HepG2 (cell line): Measurements from ENCODE around the gene RBP5. TPM values are rescaled to one million over a fixed set of nuclear protein-coding genes. Genes with fewer than 3 reads are reported as not detected.

ENCODE experiments used
- ARNT2 ChIP-seq: sonication (generic); formaldehyde crosslinking; IDR thresholded peaks from 2 replicates; pipeline ENCODE4 v1.8.0; 2022; ENCODE audit warnings: mild to moderate bottlenecking, low read depth, missing genetic modification reagents, moderate library complexity
- DPF2 ChIP-seq: sonication (generic); formaldehyde crosslinking; IDR thresholded peaks from 2 replicates; pipeline ENCODE4 v1.4.0; 2020; ENCODE audit warnings: mild to moderate bottlenecking, low read depth, missing genetic modification reagents, borderline replicate concordance
- GATA4 ChIP-seq: sonication (generic); IDR thresholded peaks from 2 replicates; pipeline ENCODE4 v1.6.1; 2016; ENCODE audit warnings: antibody characterized with exemption, low read depth, borderline replicate concordance
- KMT2B ChIP-seq: IDR thresholded peaks from 2 replicates; pipeline ENCODE4 v1.6.1; 2016; ENCODE audit warnings: missing genetic modification reagents, missing compliant biosample characterization
- LCORL ChIP-seq, 2 experiments: fragments of 450-650 bp in 1 of 2; sonication (generic) in 1 of 2; formaldehyde crosslinking in 1 of 2; IDR thresholded peaks; 2 replicates each; pipeline versions ENCODE4 v1.5.0 to v1.6.1; 2017 to 2020; ENCODE audit warnings: antibody characterized with exemption in 1 of 2, missing genetic modification reagents in 1 of 2
- MAF1 ChIP-seq: sonication (generic); formaldehyde crosslinking; IDR thresholded peaks from 2 replicates; pipeline ENCODE4 v1.5.0; 2020; ENCODE audit warnings: missing genetic modification reagents, borderline replicate concordance
- RBFOX2 ChIP-seq: fragments of 200-400 bp; formaldehyde crosslinking; IDR thresholded peaks from 2 replicates; pipeline ENCODE4 v1.6.1; 2017; ENCODE audit warnings: low read depth, mild to moderate bottlenecking, low read length
- ZNF709 ChIP-seq: sonication (generic); formaldehyde crosslinking; IDR thresholded peaks from 2 replicates; pipeline ENCODE4 v1.5.0; 2020; ENCODE audit warnings: mild to moderate bottlenecking, missing genetic modification reagents
- ZNF746 ChIP-seq: sonication (generic); formaldehyde crosslinking; IDR thresholded peaks from 2 replicates; pipeline ENCODE4 v1.8.0; 2022; ENCODE audit warnings: mild to moderate bottlenecking, missing genetic modification reagents
- ZSCAN30 ChIP-seq: sonication (generic); formaldehyde crosslinking; IDR thresholded peaks from 2 replicates; pipeline ENCODE4 v1.5.0; 2020; ENCODE audit warnings: mild to moderate bottlenecking, missing genetic modification reagents
- polyA plus RNA-seq, 8 experiments: library from polyadenylated mRNA; depleted of rRNA in 3 of 8; stranded (reverse) in 7 of 8; unstranded in 1 of 8; fragments of >200 nt; fragmentation: Illumina TruSeq in 4 of 8; extraction: Trizol in 4 of 8; gene quantifications; 2 replicates each; pipeline versions ENCODE4 v1.2.1 to v1.2.3, GENCODE V29; 2011 to 2016; ENCODE audit warnings: low read depth in 4 of 8, missing spikeins in 1 of 8, mixed read lengths in 1 of 8; ENCODE audit not compliant: insufficient read depth in 1 of 8
- total RNA-seq, 5 experiments: library from RNA; depleted of rRNA; stranded (reverse); fragments of >200 nt; fragmentation: Illumina TruSeq; extraction: Trizol; gene quantifications; 2 replicates each; pipeline ENCODE4 v1.2.3, GENCODE V29; 2016; ENCODE audit warnings: low read depth in 1 of 5
- TF ChIP-seq, protein P1 (sequence below): sonication (generic); formaldehyde crosslinking; IDR thresholded peaks from 2 replicates; pipeline ENCODE4 v1.4.0; 2020; ENCODE audit warnings: missing genetic modification reagents, borderline replicate concordance
- TF ChIP-seq, protein P2 (sequence below): sonication (generic); formaldehyde crosslinking; IDR thresholded peaks from 2 replicates; pipeline ENCODE4 v1.9.0; 2022; ENCODE audit warnings: missing genetic modification reagents, mild to moderate bottlenecking, borderline replicate concordance
- TF ChIP-seq, protein P3 (sequence below): sonication (generic); formaldehyde crosslinking; IDR thresholded peaks from 2 replicates; pipeline ENCODE4 v1.5.0; 2020; ENCODE audit warnings: missing genetic modification reagents
- TF ChIP-seq, protein P4 (sequence below): sonication (generic); formaldehyde crosslinking; IDR thresholded peaks from one replicate; pipeline ENCODE4 v1.5.1; 2020; ENCODE audit warnings: mild to moderate bottlenecking, missing genetic modification reagents; ENCODE audit errors: not compliant biosample characterization

RBP5 gene
- total and polyA plus RNA-seq, 2 of the 13 experiments (the other 11 are each of a cell fraction or from before 2014, with no cell fraction given) = 13.8 to 19.8 TPM

DNA sequence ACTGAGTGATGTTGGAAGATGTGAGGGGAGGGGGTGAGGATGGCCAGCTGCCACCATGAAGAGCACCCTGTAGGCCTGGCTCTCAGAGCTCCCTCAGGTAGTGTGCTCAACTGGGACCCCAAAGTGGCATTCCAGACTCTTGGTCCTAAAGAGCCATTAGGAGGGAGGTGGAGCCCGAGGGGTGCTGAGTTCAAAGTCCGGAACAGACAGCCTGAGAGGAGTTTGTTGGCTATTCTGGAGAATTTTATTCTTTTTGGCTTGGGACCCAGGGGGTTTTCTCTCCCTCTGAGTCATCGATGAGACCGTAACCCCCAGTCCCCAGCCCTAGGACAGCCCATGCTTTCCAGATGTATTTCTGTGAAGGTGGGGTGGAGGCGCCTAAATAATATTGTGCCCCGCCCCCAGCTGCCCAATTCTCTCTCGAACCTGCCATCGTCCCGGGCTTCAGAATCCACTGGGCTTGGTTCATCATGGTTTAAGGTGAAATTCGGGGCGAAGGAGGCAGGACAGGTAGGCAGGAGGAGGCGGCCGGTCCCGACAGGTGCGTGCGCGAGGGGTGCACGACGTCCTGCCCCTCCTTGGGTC, 690 bp upstream of the RBP5 start (continued):
- TF ChIP-seq, protein P1, sequence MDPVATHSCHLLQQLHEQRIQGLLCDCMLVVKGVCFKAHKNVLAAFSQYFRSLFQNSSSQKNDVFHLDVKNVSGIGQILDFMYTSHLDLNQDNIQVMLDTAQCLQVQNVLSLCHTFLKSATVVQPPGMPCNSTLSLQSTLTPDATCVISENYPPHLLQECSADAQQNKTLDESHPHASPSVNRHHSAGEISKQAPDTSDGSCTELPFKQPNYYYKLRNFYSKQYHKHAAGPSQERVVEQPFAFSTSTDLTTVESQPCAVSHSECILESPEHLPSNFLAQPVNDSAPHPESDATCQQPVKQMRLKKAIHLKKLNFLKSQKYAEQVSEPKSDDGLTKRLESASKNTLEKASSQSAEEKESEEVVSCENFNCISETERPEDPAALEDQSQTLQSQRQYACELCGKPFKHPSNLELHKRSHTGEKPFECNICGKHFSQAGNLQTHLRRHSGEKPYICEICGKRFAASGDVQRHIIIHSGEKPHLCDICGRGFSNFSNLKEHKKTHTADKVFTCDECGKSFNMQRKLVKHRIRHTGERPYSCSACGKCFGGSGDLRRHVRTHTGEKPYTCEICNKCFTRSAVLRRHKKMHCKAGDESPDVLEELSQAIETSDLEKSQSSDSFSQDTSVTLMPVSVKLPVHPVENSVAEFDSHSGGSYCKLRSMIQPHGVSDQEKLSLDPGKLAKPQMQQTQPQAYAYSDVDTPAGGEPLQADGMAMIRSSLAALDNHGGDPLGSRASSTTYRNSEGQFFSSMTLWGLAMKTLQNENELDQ (CRISPR knock-in tag) = no peak
- TF ChIP-seq MAF1 (CRISPR knock-in tag) = no peak
- TF ChIP-seq, protein P2, sequence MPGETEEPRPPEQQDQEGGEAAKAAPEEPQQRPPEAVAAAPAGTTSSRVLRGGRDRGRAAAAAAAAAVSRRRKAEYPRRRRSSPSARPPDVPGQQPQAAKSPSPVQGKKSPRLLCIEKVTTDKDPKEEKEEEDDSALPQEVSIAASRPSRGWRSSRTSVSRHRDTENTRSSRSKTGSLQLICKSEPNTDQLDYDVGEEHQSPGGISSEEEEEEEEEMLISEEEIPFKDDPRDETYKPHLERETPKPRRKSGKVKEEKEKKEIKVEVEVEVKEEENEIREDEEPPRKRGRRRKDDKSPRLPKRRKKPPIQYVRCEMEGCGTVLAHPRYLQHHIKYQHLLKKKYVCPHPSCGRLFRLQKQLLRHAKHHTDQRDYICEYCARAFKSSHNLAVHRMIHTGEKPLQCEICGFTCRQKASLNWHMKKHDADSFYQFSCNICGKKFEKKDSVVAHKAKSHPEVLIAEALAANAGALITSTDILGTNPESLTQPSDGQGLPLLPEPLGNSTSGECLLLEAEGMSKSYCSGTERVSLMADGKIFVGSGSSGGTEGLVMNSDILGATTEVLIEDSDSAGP (CRISPR knock-in tag) = peak; percentile 59; the same call in 1 of the 2 replicates
- TF ChIP-seq ARNT2 (CRISPR knock-in tag) = no peak
- TF ChIP-seq DPF2 (CRISPR knock-in tag) = no peak
- no peak for TF ChIP-seq GATA4
- TF ChIP-seq KMT2B (CRISPR knock-in tag) = no peak
- TF ChIP-seq, protein P3, sequence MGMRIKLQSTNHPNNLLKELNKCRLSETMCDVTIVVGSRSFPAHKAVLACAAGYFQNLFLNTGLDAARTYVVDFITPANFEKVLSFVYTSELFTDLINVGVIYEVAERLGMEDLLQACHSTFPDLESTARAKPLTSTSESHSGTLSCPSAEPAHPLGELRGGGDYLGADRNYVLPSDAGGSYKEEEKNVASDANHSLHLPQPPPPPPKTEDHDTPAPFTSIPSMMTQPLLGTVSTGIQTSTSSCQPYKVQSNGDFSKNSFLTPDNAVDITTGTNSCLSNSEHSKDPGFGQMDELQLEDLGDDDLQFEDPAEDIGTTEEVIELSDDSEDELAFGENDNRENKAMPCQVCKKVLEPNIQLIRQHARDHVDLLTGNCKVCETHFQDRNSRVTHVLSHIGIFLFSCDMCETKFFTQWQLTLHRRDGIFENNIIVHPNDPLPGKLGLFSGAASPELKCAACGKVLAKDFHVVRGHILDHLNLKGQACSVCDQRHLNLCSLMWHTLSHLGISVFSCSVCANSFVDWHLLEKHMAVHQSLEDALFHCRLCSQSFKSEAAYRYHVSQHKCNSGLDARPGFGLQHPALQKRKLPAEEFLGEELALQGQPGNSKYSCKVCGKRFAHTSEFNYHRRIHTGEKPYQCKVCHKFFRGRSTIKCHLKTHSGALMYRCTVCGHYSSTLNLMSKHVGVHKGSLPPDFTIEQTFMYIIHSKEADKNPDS (CRISPR knock-in tag) = no peak
- TF ChIP-seq, protein P4, sequence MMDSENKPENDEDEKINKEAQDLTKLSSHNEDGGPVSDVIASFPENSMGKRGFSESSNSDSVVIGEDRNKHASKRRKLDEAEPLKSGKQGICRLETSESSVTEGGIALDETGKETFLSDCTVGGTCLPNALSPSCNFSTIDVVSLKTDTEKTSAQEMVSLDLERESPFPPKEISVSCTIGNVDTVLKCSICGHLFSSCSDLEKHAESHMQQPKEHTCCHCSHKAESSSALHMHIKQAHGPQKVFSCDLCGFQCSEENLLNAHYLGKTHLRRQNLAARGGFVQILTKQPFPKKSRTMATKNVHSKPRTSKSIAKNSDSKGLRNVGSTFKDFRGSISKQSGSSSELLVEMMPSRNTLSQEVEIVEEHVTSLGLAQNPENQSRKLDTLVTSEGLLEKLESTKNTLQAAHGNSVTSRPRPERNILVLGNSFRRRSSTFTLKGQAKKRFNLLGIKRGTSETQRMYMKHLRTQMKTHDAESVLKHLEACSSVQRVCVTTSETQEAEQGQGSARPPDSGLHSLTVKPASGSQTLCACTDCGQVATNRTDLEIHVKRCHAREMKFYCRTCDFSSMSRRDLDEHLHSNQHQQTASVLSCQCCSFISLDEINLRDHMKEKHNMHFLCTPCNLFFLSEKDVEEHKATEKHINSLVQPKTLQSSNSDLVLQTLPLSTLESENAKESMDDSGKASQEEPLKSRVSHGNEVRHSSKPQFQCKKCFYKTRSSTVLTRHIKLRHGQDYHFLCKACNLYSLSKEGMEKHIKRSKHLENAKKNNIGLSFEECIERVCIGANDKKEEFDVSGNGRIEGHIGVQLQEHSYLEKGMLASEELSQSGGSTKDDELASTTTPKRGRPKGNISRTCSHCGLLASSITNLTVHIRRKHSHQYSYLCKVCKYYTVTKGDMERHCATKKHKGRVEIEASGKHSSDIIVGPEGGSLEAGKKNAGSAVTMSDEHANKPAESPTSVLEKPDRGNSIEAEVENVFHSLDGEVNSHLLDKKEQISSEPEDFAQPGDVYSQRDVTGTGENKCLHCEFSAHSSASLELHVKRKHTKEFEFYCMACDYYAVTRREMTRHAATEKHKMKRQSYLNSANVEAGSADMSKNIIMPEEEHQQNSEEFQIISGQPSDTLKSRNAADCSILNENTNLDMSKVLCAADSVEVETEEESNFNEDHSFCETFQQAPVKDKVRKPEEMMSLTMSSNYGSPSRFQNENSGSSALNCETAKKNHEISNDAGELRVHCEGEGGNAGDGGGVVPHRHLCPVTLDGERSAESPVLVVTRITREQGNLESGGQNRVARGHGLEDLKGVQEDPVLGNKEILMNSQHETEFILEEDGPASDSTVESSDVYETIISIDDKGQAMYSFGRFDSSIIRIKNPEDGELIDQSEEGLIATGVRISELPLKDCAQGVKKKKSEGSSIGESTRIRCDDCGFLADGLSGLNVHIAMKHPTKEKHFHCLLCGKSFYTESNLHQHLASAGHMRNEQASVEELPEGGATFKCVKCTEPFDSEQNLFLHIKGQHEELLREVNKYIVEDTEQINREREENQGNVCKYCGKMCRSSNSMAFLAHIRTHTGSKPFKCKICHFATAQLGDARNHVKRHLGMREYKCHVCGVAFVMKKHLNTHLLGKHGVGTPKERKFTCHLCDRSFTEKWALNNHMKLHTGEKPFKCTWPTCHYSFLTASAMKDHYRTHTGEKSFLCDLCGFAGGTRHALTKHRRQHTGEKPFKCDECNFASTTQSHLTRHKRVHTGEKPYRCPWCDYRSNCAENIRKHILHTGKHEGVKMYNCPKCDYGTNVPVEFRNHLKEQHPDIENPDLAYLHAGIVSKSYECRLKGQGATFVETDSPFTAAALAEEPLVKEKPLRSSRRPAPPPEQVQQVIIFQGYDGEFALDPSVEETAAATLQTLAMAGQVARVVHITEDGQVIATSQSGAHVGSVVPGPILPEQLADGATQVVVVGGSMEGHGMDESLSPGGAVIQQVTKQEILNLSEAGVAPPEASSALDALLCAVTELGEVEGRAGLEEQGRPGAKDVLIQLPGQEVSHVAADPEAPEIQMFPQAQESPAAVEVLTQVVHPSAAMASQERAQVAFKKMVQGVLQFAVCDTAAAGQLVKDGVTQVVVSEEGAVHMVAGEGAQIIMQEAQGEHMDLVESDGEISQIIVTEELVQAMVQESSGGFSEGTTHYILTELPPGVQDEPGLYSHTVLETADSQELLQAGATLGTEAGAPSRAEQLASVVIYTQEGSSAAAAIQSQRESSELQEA (CRISPR knock-in tag) = peak; percentile 42
- 0 out of 2 replicates have a peak, but pooled peaks have one; percentile 22 for TF ChIP-seq ZNF709 (CRISPR knock-in tag)
- TF ChIP-seq ZNF746 (CRISPR knock-in tag) = peak; percentile 21; the same call in 1 of the 2 replicates
- no peak for TF ChIP-seq LCORL (IDR thresholded peaks at IDR 0.05)
- TF ChIP-seq LCORL (CRISPR knock-in tag; IDR thresholded peaks at IDR 0.05) = peak; percentile 57; the same call in 1 of the 2 replicates
- TF ChIP-seq ZSCAN30 (CRISPR knock-in tag) = no peak
- TF ChIP-seq RBFOX2 = 0 out of 2 replicates have a peak, but pooled peaks have one; percentile 13
